Limb (tissue), 2 donors: ENCODE data around the gene LIMS1.
"Not testable (repeated sequence)": the region's sequence is repeated elsewhere in the genome, so short reads cannot be mapped to it uniquely, and the experiment has no call there.

ENCODE experiments used
- DNase-seq, 2 donors: peaks; one replicate each; pipeline ENCODE4 v3.0.0-alpha.2; 2016; ENCODE audit errors: extremely low spot score in 2 of 2

LIMS1 gene

GRCh38 chr2:108633409-108633808 lies 99.1 kb downstream of the LIMS1 start:
- no peak for DNase-seq

GRCh38 chr2:108634011-108634410 lies 99.7 kb downstream of the LIMS1 start:
- no peak for DNase-seq

DNA sequence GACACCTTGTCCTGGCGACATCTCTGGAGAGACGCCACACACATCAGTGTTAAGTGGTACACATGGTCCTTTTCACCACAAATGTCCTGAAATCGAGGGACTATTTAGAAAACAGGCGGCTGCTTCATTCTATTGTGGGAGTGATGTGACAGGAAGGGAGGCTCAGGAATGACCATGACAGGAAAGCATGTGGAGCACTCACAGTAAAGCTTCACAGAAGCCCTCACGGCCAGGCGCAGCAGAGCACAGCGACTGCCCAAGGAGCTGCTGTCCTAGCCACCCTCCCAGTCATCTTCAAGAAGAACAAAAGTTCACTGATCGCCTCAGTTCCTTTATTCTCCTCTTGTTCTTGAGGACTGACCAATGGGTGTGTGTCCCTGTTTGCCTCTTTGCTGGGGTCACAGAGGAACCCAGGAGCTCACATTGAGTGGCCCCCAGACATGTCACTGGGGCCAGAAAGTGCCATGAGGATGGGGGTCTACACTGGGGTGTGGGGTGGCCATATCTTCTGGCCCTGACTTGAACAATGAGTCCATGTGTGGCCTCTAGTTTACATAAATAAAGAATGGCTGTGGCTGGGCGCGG lies 100.4 kb downstream of the LIMS1 start:
- no peak for DNase-seq

- DNase-seq = no peak
Measured at GRCh38 chr2:108635630-108636354, 101.5 kb downstream of the LIMS1 start.

DNA sequence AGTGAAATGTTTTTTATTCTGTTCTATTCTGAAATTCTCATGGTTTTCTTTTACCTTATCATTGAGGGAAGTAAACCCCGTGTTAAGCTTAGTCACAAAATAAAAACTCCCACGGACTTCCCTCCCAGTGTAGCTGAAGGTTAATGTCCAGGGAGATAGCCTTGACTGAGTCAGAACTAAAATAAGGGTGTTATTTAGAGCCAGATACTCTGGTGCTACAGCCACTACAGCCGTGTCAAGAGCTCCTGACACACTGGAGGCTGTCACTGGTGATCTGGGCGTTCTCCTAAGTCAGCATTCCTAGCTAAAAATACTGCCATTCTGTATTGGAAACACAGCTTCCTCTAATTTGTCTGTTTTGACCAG lies 103.0 kb downstream of the LIMS1 start:
- DNase-seq = no peak

- no peak for DNase-seq
Measured at GRCh38 chr2:108640731-108641130, 106.5 kb downstream of the LIMS1 start.

DNA sequence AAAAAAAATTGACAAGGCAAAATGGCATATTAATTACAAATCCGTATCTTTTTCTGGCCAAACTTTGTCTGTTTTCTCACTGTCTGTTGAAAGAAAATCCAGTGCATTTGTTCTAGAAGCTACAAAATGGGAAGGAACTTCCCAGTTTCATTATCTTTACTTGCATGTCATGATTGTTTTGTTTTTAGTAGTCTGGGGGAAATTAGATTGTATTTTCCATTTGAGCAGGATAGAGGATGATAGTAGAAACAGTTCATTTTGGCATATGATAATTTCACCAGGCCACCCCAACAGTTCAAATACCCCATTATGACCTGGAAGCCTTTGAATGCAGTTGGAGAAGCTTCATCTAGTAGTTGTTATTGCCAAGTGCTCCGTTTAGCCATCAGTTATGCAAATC lies 107.5 kb downstream of the LIMS1 start:
- no peak for DNase-seq

GRCh38 chr2:108643261-108643849 lies 109.1 kb downstream of the LIMS1 start:
- no peak for DNase-seq

DNA sequence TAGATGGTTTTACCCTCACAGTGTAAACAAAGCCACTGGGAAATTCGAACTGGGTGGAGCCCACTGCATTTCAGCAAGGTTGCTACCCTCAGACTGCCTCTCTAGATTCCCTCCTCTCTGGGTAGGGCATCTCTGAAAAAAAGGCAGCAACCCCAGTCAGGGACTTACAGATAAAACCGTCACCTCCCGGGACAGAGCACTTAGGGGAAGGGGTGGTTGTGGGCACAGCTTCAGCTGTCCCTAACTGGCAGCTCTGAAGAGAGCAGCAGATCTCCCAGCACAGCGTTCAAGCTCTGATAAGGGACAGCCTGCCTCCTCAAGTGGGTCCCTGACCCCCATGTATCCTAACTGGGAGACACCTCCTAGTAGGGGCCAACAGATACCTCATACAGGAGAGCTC lies 109.6 kb downstream of the LIMS1 start:
- DNase-seq = not testable (repeated sequence)

DNA sequence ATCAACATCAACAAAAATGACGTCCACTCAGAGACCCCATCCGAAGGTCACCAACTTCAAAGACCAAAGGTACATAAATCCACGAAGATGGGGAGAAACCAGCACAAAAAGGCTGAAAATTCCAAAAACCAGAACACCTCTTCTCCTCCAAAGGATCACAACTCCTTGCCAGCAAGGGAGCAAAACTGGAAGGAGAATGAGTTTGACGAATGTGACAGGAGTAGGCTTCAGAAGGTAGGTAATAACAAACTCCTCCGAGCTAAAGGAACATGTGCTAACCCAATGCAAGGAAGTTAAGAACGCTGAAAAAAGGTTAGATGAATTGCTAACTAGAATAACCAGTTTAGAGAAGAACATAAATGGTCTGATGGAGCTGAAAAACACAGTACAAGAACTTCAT lies 110.2 kb downstream of the LIMS1 start:
- not testable (repeated sequence) for DNase-seq

- DNase-seq = not testable (repeated sequence)
Measured at GRCh38 chr2:108648796-108649195, 114.5 kb downstream of the LIMS1 start.

DNA sequence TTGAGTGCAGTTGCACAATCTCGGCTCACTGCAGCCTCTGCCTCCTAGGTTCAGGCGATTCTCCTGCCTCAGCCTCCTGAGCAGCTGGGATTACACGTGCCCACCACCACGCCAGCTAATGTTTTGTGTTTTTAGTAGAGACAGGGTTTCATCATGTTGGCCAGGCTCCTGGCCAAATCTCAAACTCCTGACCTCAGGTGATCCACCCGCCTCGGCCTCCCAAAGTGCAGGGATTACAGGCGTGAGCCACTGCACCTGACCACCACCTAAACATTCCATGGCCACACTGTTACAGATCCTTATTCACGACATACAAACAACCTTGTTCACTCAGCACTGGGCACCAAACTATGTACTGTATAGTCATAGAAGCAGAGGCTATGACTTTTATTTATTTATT lies 116.2 kb downstream of the LIMS1 start:
- not testable (repeated sequence) for DNase-seq

- DNase-seq = not testable (repeated sequence)
Measured at GRCh38 chr2:108651468-108651867, 117.2 kb downstream of the LIMS1 start.

GRCh38 chr2:108652187-108652931 lies 118.1 kb downstream of the LIMS1 start:
- DNase-seq = not testable (repeated sequence)

DNA sequence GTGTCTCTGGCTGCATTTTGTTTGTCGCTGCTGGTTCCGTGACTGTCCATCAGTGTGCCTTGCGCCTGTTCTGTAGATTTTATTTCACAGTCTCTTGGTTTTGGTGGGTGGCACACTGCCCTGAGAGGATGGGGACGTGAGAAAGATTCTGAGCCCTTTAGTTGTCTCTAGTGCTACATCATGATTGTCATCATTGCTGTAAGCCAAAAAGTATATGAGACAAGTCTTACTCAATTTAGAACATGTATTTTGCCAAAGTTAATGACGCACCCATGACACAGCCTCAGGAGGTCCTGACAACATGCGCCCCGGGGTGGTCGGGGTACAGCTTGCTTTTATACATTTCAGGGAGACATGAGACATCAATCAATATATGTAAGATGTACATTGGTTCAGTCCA lies 119.2 kb downstream of the LIMS1 start:
- DNase-seq = not testable (repeated sequence)

DNA sequence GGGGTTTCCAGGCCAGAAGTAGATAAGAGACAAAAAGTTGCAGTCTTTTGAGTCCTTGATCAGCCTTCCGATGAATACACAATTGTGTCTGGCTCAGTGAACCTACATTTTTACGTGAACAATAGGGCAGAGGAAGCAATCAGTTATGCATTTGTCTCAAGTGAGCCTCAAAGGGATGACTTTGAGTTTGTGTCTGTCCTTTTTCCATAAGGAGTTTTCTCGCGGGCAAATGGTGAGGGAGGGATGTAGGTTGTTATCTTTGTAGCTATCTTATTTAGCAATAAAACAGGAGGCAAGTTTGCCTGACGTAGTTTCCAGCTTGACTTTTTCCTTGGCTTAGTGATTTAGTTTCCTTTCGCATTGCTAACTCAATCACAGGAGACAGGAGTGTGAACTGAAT lies 119.6 kb downstream of the LIMS1 start:
- not testable (repeated sequence) for DNase-seq

DNA sequence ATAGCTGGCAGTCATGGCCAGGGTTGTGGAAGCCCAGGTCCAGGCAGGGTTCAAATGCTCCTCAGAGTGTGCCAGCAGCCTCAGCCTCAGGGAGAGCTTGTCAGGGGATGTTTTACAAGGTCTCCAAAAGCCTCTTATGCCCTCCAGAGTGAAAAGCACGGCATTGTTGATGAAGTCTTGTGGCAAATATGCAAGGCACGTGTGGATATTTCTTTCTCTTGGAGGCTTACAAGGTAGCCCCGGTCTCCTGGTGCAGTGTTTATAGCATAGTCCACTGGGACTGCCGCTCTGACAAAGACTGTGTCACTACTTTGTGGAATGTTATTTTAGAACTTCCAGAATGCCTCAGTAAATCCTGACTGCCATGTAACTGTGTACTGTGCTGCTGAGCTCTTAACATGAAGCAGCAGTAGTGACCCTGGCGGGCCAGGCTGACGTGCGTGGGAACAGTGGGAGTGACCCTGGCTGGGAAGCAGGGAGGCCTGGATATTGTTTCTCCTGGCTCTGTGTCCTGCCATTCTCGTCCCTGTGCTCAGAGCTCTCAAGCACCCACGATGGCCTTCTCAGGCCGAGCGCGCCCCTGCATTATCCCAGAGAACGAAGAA lies 120.4 kb downstream of the LIMS1 start:
- not testable (repeated sequence) for DNase-seq

DNA sequence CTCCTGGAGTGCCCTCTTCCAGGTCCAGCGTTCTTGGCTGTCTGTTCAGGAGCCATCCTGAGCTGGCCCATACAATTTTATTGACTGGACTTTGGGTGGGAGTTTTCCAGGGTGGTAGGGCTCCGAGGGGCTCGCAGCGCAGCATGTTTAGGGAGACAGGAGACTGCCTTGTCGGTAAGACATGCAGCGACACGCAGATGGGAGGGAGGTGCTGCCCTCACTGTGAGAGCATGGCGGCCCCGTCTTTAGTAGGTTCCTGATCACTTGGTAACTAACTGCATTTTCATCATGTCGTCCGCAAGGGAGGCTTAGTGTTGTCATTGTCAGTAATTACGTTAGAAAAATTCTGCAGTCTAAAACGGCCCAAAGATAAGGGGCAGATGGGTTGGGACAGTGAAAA lies 121.0 kb downstream of the LIMS1 start:
- DNase-seq = not testable (repeated sequence)

DNA sequence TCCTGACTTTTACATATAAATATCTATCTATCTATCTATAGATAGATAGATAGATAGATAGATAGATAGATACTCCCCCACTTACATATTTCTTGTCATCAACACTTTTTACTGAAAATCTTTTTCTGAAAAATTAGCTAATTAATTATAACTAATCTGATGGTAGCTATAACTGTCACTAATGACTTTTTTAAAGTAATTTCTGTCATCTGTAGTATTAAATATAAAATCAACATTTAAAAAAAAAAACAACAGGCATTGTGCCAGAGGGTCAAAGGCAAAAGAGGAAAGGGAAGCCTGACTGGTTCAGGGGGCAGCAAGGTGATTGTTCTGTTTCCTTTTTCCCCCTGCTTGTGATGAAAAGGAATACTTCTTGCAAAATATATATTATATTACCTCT lies 122.0 kb downstream of the LIMS1 start:
- not testable (repeated sequence) for DNase-seq

DNA sequence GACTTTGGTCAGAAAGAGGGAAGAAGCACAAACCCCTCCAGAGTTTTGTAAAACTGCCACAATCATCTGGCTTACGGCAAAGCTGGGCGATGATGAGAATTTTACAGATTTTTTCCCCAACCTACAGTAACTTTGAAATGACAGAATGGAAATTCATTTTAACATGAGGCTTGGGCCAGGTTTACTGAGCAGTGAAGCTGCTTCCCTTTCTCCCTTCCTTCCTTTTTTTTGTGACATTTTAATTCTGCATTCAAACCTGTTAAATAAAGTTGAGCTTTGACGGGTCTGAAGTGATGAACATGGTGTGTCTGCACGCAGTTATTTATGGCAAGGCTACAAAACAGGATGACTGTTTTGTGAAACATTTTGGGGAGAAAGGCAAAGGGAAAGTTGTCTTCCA lies 123.2 kb downstream of the LIMS1 start:
- DNase-seq = not testable (repeated sequence)

DNA sequence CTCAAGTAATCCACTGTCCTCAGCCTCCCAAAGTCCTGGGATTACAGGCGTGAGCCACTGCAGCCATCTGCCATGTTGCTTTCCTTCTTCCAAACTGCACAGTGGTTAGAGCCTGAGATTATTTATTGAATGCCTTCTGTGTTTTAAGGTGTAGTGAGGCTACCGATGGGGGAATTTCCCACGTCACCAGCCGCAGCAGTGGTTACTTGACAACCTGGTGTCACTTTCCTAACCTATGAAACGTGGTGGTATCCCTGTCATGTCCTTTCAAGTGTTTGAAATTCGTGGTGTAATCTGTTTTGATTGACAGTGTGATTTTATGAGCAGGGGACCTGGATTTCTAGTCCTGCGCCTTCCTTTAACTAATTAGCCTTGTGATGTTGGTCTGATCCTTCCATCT lies 124.3 kb downstream of the LIMS1 start:
- DNase-seq = not testable (repeated sequence)

- DNase-seq = not testable (repeated sequence)
Measured at GRCh38 chr2:108661493-108661892, 127.2 kb downstream of the LIMS1 start.
